IPS DF 19.7 (cell line): ENCODE measurements around the gene COL4A6.

Experiments used
- DNase-seq: peaks from one replicate; pipeline ENCODE4 v3.0.0-alpha.2; 2013; ENCODE audit warnings: low read depth, low spot score

The COL4A6 gene

DNA sequence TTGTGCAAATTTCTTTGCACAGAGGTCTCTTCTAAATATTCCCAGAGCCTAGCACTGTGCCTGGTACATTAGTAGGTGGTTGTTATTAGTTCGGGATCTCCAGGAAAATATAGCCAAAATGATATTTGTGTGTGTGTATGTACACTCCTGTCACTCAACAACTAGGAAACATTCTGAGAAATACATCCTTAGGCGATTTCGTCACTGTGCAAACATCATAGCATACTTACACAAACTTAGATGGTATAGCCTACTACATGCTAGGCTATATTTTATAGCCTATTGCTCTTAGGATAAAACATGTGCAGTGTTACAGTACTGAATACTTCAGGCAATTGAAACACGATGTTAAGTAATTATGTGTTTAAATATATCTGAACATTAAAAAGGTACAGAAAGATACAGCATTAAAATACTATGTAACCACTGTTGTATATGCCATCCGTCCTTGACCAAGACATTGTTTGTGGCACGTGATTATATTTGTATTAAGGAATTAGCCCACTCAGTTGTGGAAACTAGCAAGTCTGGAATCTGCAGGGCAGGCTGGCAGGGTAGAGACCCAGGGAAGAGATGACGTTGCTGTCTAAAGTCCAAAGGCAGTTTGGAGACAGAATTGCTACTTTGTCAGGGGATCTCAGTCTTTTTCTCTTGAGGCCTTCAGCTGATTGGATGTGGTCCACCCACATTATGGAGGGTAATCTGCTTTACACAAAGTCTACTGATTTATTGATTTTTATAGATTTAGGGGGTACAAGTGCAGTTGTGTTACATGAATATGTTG, 106.9 kb downstream of the COL4A6 start:
- no peak for DNase-seq

- DNase-seq: no peak
Observed at GRCh38 chrX:108323751-108324150, 114.5 kb downstream of the COL4A6 start.

DNA sequence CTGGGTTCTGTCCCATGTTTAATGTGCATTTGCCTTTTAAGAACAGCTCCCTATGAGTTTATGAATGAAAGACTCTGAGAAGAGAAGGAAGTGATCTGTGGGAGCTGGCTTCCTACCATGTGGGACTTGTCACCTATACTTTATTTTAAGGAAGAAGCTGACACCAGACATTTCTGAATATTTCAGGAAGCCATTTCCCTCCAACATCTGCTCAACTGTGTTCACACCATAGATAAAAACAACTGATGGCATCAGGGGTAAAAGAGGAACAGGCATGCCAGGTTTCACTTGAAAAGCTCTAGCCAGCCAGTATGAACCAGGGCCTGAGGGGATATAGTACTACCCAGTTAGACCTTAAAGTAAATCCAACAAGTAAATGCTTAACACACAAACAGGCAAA, 116.0 kb downstream of the COL4A6 start:
- no peak for DNase-seq

DNA sequence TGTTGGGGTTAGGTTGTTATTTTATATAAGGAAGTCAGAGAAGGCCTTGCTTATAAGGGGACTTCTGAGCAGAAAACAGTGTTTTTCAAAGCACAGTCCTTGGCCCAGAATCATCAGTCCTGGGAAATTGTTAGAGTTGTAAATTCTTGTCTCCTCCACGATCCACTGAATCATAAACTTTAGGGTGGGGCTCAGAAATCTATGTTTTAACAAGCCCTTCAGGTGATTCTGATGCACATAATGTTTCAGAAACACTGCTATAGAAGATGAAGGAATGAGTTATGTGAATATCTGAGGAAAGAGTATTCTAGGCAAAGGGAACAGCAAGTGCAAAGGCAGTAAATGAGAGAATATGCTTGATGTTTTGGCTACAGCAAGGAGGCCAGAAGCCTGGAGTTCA, 121.8 kb downstream of the COL4A6 start:
- no peak for DNase-seq

- DNase-seq: no peak
Observed at GRCh38 chrX:108313669-108314068, 124.6 kb downstream of the COL4A6 start.

DNA sequence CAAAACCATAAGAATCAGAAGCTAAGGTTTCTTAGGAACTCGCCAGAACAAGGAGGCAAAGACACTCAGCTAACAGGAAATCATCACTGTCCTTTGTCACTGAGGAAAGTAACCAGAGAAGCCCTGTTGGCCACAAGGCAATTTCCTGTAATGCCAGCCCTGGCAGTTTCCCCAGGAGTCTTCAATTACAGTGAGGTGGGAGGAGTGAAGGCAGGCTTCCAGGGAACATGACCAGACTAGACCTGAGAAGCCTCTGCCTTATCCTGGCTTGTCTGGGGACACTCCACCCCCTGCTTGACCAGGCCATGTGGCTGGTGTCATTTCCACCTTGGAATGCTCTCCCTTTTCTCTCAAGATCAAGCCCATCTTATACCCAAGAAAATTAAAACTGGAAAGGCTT, 125.3 kb downstream of the COL4A6 start:
- DNase-seq: no peak

- DNase-seq: no peak
Observed at GRCh38 chrX:108312011-108312410, 126.2 kb downstream of the COL4A6 start.

DNA sequence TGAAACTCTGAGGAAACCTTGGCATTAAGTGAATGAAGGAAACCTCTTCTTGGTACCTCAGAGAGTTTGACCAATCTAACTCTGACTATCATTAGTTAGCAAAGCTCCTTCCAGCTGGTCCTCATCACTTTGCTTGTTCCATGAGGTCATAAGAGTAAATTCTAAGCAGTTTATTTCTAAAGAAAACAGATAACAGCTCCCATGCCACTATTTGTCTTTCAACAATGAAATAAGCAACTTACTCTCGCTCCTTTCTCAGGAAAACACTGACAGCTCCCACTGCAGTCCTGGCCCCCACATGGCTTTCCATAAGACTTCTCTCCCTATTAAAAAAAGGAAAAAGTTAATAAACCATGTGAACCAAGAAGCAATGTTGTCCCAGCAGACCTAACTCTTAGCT, 127.7 kb downstream of the COL4A6 start:
- no peak for DNase-seq

DNA sequence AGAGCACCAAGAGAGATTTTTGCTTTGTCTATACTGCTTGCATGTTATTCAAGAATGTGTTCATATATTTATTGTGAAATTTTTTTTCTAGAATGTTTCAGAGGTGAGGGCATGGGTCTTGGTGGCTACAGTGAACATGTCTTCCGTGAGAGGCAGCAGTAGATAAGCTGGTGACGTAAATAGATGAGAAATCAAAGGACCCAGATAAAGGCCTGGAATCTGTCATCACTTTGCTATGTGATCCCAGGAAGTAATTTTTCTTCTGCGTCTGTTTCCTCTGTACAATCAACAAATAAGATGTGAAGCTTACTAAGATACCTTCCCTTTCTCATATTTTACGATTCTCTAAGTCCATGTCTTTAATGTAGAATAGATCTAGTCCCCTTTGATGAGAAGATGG, 129.1 kb downstream of the COL4A6 start:
- no peak for DNase-seq

DNA sequence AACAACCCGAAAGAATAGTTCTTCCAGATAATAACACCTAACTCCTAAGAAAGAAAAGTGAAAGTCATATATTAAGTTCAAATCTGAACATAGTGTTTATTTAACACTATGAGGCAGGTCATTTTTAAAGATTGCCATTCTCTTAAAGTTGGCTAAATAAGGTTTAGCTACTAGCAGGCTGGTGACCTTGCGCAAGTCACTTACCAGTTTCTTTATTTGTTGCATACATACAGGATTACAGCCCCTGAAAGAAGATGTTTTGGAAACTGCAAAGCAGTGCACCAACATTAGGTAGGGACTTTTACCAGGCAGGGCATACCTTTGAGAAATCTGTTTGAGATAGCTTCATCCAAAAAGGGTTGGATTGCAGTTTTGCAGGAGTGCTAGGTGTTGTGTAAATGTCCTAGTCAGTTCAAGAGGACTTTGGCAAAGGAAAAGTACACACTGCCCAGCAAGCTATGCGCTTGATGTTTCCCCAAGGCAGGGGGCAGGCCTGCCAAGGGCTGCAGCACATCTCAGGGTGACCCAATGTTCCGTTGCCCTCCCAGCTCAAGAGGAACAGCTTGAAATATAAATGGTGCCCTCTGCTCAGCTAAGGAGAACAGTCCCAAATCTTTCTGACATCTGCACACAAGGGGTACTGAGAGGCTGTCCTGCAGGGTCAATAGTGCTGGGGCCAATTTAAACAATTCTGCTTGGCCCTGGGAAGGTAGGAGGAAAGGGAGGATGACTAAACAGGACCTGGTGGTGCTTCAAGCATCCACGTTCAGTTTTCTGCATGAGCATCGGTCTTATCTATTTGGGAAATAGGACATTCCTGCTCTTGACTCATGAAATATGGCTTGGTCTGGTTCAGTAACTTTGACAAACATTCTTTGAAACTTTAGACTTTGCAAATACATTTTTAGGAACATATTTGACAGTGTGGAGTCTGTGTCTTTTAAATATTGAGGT, 130.8 kb downstream of the COL4A6 start:
- DNase-seq: no peak

DNA sequence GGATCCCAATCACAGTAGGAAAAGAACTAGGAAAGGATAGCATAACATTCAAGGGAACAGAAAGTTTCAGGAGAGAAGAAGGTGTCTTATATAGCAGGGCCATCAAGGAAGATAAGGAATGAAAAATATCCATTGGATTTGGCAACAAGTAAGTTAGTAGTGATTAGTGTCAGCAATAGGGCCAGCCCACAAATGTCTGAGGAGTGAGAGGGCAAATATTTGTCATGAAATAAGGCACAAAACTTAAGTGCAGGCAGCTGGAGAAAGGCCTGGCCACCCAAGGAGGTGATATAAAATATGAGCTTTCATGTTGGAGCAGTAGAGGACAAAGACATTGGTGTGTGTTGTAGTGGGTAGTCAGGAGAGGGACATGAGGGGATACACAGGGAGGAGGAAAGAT, 132.1 kb downstream of the COL4A6 start:
- no peak for DNase-seq

GRCh38 chrX:108304757-108305156, 133.5 kb downstream of the COL4A6 start:
- DNase-seq: no peak

- DNase-seq: no peak
Observed at GRCh38 chrX:108304210-108304609, 134.0 kb downstream of the COL4A6 start.

DNA sequence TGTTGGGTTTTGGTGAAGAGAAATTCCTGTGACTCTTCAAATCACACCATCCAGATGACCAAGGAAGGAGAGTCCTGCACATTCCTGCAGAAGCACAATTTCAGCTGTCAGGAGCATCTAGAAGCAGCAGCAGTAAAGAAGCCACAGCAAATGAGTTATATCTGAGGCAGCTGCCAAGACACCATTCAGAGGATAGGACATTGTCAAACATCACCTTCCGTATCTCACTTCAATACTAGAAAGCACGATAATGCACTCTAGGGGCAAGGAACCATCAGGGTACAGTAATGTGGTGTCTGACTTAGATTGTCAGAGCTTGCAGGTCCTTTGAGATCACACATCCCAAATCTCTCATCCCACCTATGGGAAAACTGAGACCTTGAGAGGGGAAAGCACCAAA, 134.5 kb downstream of the COL4A6 start:
- no peak for DNase-seq

- no peak for DNase-seq
Observed at GRCh38 chrX:108299704-108300103, 138.5 kb downstream of the COL4A6 start.

DNA sequence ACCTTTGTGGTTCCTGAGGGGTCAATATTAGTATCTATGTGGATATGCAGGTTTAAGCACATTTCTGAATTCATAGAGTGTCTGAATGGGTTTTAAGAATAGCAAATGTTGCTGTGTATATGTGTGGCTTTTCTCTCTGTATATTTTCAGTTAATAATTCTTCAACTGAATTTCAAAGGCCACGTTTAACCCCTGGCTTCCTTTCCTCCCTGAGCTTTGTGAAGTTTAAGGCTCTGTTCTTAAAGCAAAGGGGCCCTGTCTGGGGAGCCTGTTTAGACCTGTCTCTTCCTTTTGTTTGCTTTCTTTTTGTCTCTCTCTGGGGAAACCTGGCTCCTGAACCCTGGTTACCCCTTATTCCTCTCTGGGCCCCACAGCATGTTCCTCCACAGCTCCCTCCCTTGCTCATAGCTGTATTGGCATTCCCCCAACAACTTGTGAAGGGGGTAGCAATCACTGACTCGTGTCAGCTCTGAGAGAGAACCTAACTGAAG, 139.1 kb downstream of the COL4A6 start:
- no peak for DNase-seq

- no peak for DNase-seq
Observed at GRCh38 chrX:108298165-108298602, 140.0 kb downstream of the COL4A6 start.

- no peak for DNase-seq
Observed at GRCh38 chrX:108297290-108297689, 140.9 kb downstream of the COL4A6 start.

DNA sequence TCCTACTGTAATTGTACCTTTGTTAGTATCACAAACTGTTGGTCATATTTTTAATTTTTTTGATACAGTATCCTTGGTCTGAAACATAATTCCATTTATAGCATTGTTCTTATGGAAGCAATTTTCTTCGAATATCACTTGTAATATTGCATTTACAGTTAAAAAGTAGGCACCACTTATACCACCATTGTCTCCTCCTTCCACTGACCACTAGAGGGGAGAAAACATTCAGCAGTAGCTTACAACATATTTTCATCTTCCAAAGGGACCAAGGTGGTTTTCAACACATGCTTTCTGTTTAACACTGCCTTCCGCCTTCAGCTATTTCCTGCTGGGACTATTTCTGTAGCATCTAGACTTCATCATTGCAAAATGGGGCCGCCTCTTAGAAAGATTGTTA, 146.2 kb downstream of the COL4A6 start:
- DNase-seq: no peak

DNA sequence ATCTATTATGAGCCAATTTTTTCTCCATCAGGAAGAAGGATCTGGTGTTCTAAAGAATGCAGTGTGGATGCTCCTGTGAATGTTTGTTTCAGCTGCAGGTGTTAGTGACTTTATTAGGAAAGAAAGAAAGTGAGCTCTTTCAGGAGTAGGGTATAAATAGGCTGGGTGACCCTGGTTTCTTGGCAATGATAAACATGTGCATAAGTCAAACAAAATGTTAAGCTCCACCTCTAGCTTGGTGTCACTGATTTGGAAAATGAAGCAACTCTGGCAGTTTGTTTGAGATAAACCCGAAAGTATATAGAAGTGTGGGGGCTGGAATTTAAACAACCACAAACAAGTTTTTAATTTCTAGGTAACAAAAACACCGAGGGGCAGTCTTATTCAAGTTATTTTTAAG, 152.3 kb downstream of the COL4A6 start:
- no peak for DNase-seq

GRCh38 chrX:108285356-108285755, 152.9 kb downstream of the COL4A6 start:
- no peak for DNase-seq

- no peak for DNase-seq
Observed at GRCh38 chrX:108275732-108276131, 162.5 kb downstream of the COL4A6 start.

DNA sequence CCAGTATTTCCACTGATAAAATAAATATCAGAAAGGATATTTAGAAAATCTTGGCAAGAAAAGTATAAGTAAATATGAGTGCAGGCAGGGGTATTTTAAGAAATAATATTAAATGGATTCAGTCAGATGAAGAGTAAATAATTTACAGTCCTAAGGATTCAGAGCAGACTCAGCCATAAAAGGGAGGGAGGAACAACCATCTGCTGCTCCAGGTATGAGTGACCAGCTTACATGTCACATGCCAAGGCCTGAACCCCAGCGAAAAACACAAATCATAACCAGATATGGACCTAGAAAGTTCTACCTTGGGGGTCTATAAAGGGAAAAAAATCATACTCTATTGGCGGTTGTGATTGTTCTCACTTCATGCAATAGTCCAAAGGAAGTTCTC, 166.8 kb downstream of the COL4A6 start:
- no peak for DNase-seq
